HEK293T (cell line): ENCODE data around the gene NEUROD2.

ENCODE experiments used
- ARNT ChIP-seq: fragments of 450-650 bp; IDR thresholded peaks from 2 replicates; pipeline ENCODE4 v1.6.1; 2017; ENCODE audit warnings: mild to moderate bottlenecking
- BHLHE40 ChIP-seq: fragments of 450-650 bp; IDR thresholded peaks from 2 replicates; pipeline ENCODE4 v1.6.1; 2016; ENCODE audit warnings: mild to moderate bottlenecking, moderate library complexity, borderline replicate concordance
- ELF4 ChIP-seq: fragments of 450-650 bp; IDR thresholded peaks from 2 replicates; pipeline ENCODE4 v1.6.1; 2017; ENCODE audit warnings: antibody characterized with exemption
- FOXM1 ChIP-seq: fragments of 450-650 bp; IDR thresholded peaks from 2 replicates; pipeline ENCODE4 v1.6.1; 2017; ENCODE audit warnings: mild to moderate bottlenecking, borderline replicate concordance
- HDGF ChIP-seq: fragments of 450-650 bp; IDR thresholded peaks from 2 replicates; pipeline ENCODE4 v1.6.1; 2017; ENCODE audit warnings: antibody characterized with exemption, borderline replicate concordance
- L3MBTL2 ChIP-seq: fragments of 450-650 bp; conservative IDR thresholded peaks from 2 replicates; pipeline ENCODE4 v1.6.1; 2016; ENCODE audit warnings: mild to moderate bottlenecking
- LEF1 ChIP-seq: fragments of 450-650 bp; IDR thresholded peaks from 2 replicates; pipeline ENCODE4 v1.6.1; 2017; ENCODE audit warnings: mild to moderate bottlenecking, borderline replicate concordance
- NFRKB ChIP-seq: fragments of 450-650 bp; IDR thresholded peaks from 2 replicates; pipeline ENCODE4 v1.6.1; 2016; ENCODE audit warnings: mild to moderate bottlenecking, moderate library complexity
- SP1 ChIP-seq: fragments of 450-650 bp; IDR thresholded peaks from 2 replicates; pipeline ENCODE4 v1.6.1; 2017
- SUZ12 ChIP-seq: fragments of 450-650 bp; IDR thresholded peaks from 2 replicates; pipeline ENCODE4 v1.6.1; 2016; ENCODE audit warnings: mild to moderate bottlenecking
- TARDBP ChIP-seq: fragments of 450-650 bp; IDR thresholded peaks from 2 replicates; pipeline ENCODE4 v1.6.1; 2016
- ZNF384 ChIP-seq: fragments of 450-650 bp; IDR thresholded peaks from 2 replicates; pipeline ENCODE4 v1.6.1; 2016

- TF ChIP-seq L3MBTL2 (no peak), FOXM1 (no peak), TARDBP (no peak), LEF1 (no peak), SP1 (no peak), ARNT (no peak), ELF4 (no peak), BHLHE40 (no peak), HDGF (no peak), SUZ12 (no peak), NFRKB (no peak), ZNF384 (no peak)
Measured at GRCh38 chr17:39593371-39593770, 14.3 kb downstream of the NEUROD2 start.
